A673 (cell line): Measurements from ENCODE around the gene TNMD.

Experiments used
- CTCF ChIP-seq: fragments of 300-800, 200-600 bp; sonication (generic); conservative IDR thresholded peaks from 2 replicates; pipeline ENCODE4 v1.5.1; 2017; ENCODE audit warnings: low read depth, mild to moderate bottlenecking, antibody characterized with exemption, low read length, moderate library complexity, mixed read lengths
- EZH2 ChIP-seq: fragments of 200-600 bp; sonication (generic); IDR thresholded peaks from 2 replicates; pipeline ENCODE4 v1.6.1; 2017; ENCODE audit warnings: borderline replicate concordance, low read depth, mild to moderate bottlenecking, mixed read lengths, antibody characterized with exemption, low read length; ENCODE audit not compliant: poor library complexity, severe bottlenecking

- TF ChIP-seq CTCF (no peak), EZH2 (no peak)
Observed at GRCh38 chrX:100591256-100592051, 6.7 kb downstream of the TNMD start.
